Right lobe of liver (tissue), 6 donors: ENCODE results near the gene ATP6V1F. TPM values are rescaled to one million over a fixed set of nuclear protein-coding genes. Genes with fewer than 3 reads are reported as not detected.

ENCODE experiments used
- ATAC-seq, 4 donors: fragments of 200-7000 bp; cut with Tn5 transposase; one replicate each; pipeline ENCODE4 v1.9.1; 2020; ENCODE audit warnings: mild to moderate bottlenecking in 4 of 4, moderate library complexity in 4 of 4
- DNase-seq, 3 donors: peaks; one replicate each; pipeline ENCODE4 v3.0.0-alpha.2; 2020
- H3K27ac ChIP-seq, 3 donors: fragments of 200-600 bp; one replicate each; pipeline ENCODE4 v1.8.0; 2022
- H3K27me3 ChIP-seq, 2 donors: fragments of 200-600 bp; one replicate each; pipeline ENCODE4 v1.8.0; 2022
- H3K36me3 ChIP-seq, 4 donors: fragments of 200-600 bp; sonication (generic) in 1 of 4; one replicate each; pipeline versions ENCODE4 v1.5.1 to v1.8.0; 2017 to 2022; ENCODE audit warnings: control low read depth in 1 of 4
- H3K4me1 ChIP-seq, 4 donors: fragments of 200-600 bp; sonication (generic) in 1 of 4; one replicate each; pipeline versions ENCODE4 v1.5.1 to v1.8.0; 2017 to 2022; ENCODE audit warnings: control low read depth in 1 of 4
- H3K4me3 ChIP-seq, 3 donors: fragments of 200-600 bp; one replicate each; pipeline ENCODE4 v1.8.0; 2022
- H3K9me3 ChIP-seq, 4 donors: fragments of 200-600 bp; sonication (generic) in 1 of 4; one replicate each; pipeline versions ENCODE4 v1.5.1 to v1.8.0; 2017 to 2022; ENCODE audit warnings: control low read depth in 1 of 4
- CTCF ChIP-seq, 4 donors: fragments of 200-600 bp in 3 of 4; fragments of 450-650 bp in 1 of 4; IDR thresholded peaks; one replicate each; pipeline versions ENCODE4 v1.5.1 to v1.8.0; 2016 to 2022; ENCODE audit warnings: antibody characterized with exemption in 4 of 4, mild to moderate bottlenecking in 2 of 4
- POLR2A ChIP-seq: fragments of 450-650 bp; IDR thresholded peaks from one replicate; pipeline ENCODE4 v1.6.1; 2017; ENCODE audit warnings: antibody characterized with exemption, mild to moderate bottlenecking
- WGBS: methylation state at CpG from one replicate; pipeline ENCODE4 v1.1.6; 2018; ENCODE audit warnings: low coverage, low lambda C conversion rate; ENCODE audit not compliant: insufficient coverage; ENCODE audit errors: missing lambda C conversion rate; 5-methylcytosine and 5-hydroxymethylcytosine counted together
- intact Hi-C, 2 donors: fragments of 100-400 bp; cut with DNase I; formaldehyde crosslinking; loops; one replicate each; pipeline versions ENCODE4 v1.11.2 to v1.14.1; 2022
- total RNA-seq, 6 experiments: library from RNA; depleted of rRNA in 2 of 6; stranded (reverse); fragments of >200 nt in 2 of 6; fragmentation: NEBNext Ultra II Directional in 3 of 6; extraction: Animal tissue kit (Norgen Biotek cat#: 25700) in 3 of 6; gene quantifications; one replicate each; pipeline versions ENCODE4 v1.1.0 to v1.2.4, GENCODE V29; 2016 to 2023
- donor health status: DM: no; HTN: yes; CAD: no.
- donor health status: DM: no; HTN: no; CAD: no.
- donor health status: DM: no; HTN: no; CAD: no.
- donor health status: DM: no; HTN: yes; CAD: no.
- donor health status: DM: no; HTN: yes; CAD: no.

Gene ATP6V1F
- total RNA-seq, 6 experiments from 2014 or later = 26.9 to 72.0 (median 38.9) TPM

GRCh38 chr7:128879461-128879938 lies 16.8 kb downstream of the ATP6V1F start:
- no peaks in the 10 kb centered on the region for H3K4me1 ChIP-seq
- H3K4me3 ChIP-seq = no peak overlapping the region
- no peaks in the 10 kb centered on the region for H3K9me3 ChIP-seq
- ATAC-seq (peak in 2 of 4 donors; percentile 7 to 72), DNase-seq (peak in 2 of 3 donors; percentile 51 to 59)
- no peaks in the 10 kb centered on the region for H3K36me3 ChIP-seq
- no peak overlapping the region for H3K27ac ChIP-seq
- no peaks in the 10 kb centered on the region for H3K27me3 ChIP-seq
- intact Hi-C loops = no loop called here
- 59% methylated on average over 3 of the region's 19 CpGs for WGBS
- TF ChIP-seq POLR2A (no peak), CTCF (IDR thresholded peaks at IDR 0.05) (no peak)

DNA sequence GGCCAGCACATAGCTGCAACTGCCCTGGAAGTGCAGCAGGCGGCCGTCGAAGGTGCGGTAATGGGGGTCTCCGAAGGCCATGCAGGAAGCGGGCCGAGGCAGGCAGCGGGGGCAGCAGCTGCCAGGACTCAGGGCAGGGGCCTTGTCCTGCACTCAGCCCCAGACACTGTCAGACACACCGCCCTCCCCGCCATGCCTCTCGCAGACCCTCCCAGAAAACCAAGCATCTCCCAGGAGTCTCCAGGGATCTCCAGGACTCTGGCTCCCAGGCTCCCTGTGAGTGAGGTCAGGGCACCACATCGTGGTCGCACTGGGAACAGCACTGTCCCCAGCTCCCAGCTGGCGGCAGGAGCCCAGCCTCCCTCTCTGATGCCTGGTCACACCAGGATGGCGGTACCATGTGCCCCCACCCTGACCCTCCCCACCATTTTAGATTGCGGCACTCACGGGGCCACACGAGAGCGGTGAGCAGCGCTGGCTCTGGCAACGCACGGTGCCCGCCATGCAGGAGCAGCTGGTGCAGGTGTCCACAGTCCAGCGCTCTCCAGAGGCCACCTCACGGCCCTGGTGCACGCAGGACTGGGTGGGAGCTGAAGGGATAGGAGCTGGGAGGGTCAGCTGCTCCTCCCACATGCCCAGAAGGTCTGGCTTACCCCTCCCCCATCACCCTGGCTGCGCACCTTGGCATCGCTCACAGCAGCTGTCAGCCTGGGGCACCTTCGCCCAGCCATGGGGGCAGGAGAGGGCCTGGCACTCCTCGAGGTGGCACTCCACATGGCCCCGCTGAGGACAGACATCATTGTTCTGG lies 17.5 kb downstream of the ATP6V1F start:
- 41% methylated on average over 9 of the region's 31 CpGs for WGBS
- Histone ChIP-seq H3K4me1 (no peaks in the 10 kb centered on the region), H3K27ac (no peak overlapping the region), H3K36me3 (no peaks in the 10 kb centered on the region), H3K27me3 (no peaks in the 10 kb centered on the region), H3K4me3 (no peak overlapping the region), H3K9me3 (no peaks in the 10 kb centered on the region)
- ATAC-seq (peak; percentile 85 to 92 (median 87)), DNase-seq (peak; percentile 67 to 81 (median 73))
- TF ChIP-seq CTCF (IDR thresholded peaks at IDR 0.05) (peak; percentile 69 to 86 (median 78)), POLR2A (no peak)
- intact Hi-C loops = no loop called here

DNA sequence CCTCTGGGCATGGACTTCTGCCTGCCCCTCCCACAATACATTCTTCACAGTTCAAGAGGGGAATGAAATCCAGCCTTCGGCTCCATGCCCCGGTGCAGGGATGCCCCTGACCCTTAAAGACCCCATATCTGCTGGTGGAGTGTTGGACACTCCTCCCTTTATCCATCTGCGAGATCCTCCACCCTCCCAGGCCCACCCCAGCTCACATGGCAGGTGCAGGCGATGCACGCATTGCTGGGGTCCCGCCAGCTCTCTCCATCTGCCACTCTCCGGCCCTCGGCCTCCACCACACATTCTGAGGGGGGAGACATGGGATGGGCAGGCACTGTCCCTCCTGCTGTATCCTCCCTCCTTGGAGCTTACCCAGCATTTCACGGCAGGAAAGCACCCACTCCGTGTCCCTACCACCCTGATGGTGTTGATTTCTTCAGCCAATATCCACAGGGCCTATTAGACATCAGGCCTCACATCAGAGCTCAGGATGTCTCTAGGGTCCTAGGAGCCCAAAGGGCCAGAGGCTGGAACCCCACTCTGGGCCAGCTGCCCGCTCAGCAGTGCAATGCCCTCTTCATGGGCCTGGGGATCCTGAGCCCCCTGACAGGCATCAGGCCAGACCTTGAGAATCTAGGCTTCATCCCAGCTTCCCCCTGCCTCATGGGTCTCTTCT lies 18.3 kb downstream of the ATP6V1F start:
- ATAC-seq = no peak
- TF ChIP-seq CTCF (IDR thresholded peaks at IDR 0.05) = no peak
- TF ChIP-seq POLR2A = no peak
- peak in 1 of 3 donors; percentile 38 for DNase-seq
- H3K9me3 ChIP-seq = no peaks in the 10 kb centered on the region
- no peaks in the 10 kb centered on the region for H3K4me1 ChIP-seq
- intact Hi-C loops = no loop called here
- H3K27ac ChIP-seq = no peak overlapping the region
- 57% methylated on average over 5 of the region's 11 CpGs for WGBS
- H3K36me3 ChIP-seq = no peaks in the 10 kb centered on the region
- H3K4me3 ChIP-seq = no peak overlapping the region
- no peaks in the 10 kb centered on the region for H3K27me3 ChIP-seq

GRCh38 chr7:128881458-128882125 lies 18.9 kb downstream of the ATP6V1F start:
- Histone ChIP-seq H3K9me3 (no peaks in the 10 kb centered on the region), H3K36me3 (no peaks in the 10 kb centered on the region), H3K27ac (no peak overlapping the region), H3K4me3 (no peak overlapping the region), H3K27me3 (no peaks in the 10 kb centered on the region), H3K4me1 (no peaks in the 10 kb centered on the region)
- WGBS = 73% methylated on average over 4 of the region's 10 CpGs
- TF ChIP-seq POLR2A (no peak), CTCF (IDR thresholded peaks at IDR 0.05) (no peak)
- DNase-seq = peak in 1 of 3 donors; percentile 36
- ATAC-seq = no peak
- intact Hi-C loops = no loop called here
